ENCODE results near the gene LETMD1. TPM values are rescaled to one million over a fixed set of nuclear protein-coding genes. Genes with fewer than 3 reads are reported as not detected.
A peak's percentile ranks its signal among the peaks of the same experiment; 100 is the strongest.

Gene LETMD1
- total and polyA plus RNA-seq, 9 of the 15 experiments (the other 6 are each of a cell fraction or from before 2014, with no cell fraction given) = 58.7 to 163 (median 75.4) TPM

GRCh38 chr12:51051787-51052186 is 3.7 kb downstream of the LETMD1 start:
- CTCF ChIA-PET (ENCODE audit: low intra/inter-chr PET ratio) = no interaction called here
- Histone ChIP-seq H3K4me2 (ENCODE audit: insufficient read depth, low read length) (no peak overlapping the region), H3K9me3 (replicated peaks; ENCODE audit: control insufficient read depth, insufficient read depth, low read depth, low read length) (no peaks in the 10 kb centered on the region), H3K9ac (ENCODE audit: insufficient read depth in 1 of 2, low read depth in 2 of 2, low read length in 2 of 2) (no peak overlapping the region), H3K27ac (ENCODE audit: extremely low read depth, low read depth, low read length) (no peak overlapping the region), H3K4me1 (replicated peaks in 1 of 2; ENCODE audit: control insufficient read depth in 2 of 2, insufficient read depth in 2 of 2, low read length in 2 of 2) (peaks cover 4 to 10% of the 10 kb centered on the region in 2 experiments; a peak in 4 of 5 replicates), H3K36me3 (ENCODE audit: control insufficient read depth, insufficient read depth, low read length) (peaks cover 66% of the 10 kb centered on the region), H3K4me3 (no peak overlapping the region), H3K9me1 (ENCODE audit: control insufficient read depth, insufficient read depth, low read length) (no peaks in the 10 kb centered on the region), H3K27me3 (ENCODE audit: control insufficient read depth in 2 of 2, insufficient read depth in 2 of 2, low read length in 2 of 2) (no peaks in the 10 kb centered on the region), H2AFZ (ENCODE audit: low read depth, low read length) (no peak overlapping the region), H3K79me2 (ENCODE audit: control insufficient read depth, insufficient read depth, low read length) (peaks cover 32% of the 10 kb centered on the region), H4K20me1 (replicated peaks; ENCODE audit: control insufficient read depth, insufficient read depth, low read length) (no peaks in the 10 kb centered on the region)
- intact Hi-C loops (cut with micrococcal nuclease) = no loop called here
- ATAC-seq (no peak), DNase-seq (ENCODE audit: extremely low read depth in 1 of 4, low spot score in 3 of 4) (no peak), FAIRE-seq (no peak)
- no TSS peak for BruUV-seq (replicated peaks)
- WGBS (ENCODE audit: insufficient coverage, low coverage, missing lambda C conversion rate) = 58% methylated on average over 4 of the region's 4 CpGs
- POLR2A ChIA-PET = interaction anchor here (0.8 to 1.9 kb wide), 3 partner anchors 10 to 31 kb away, joined by 4 to 10 read pairs (median 7); partner anchors contain the start of genes CSRNP2 and SLC11A2
- in situ Hi-C loops (cut with MboI) = no loop called here
- TF ChIP-seq, protein P1, sequence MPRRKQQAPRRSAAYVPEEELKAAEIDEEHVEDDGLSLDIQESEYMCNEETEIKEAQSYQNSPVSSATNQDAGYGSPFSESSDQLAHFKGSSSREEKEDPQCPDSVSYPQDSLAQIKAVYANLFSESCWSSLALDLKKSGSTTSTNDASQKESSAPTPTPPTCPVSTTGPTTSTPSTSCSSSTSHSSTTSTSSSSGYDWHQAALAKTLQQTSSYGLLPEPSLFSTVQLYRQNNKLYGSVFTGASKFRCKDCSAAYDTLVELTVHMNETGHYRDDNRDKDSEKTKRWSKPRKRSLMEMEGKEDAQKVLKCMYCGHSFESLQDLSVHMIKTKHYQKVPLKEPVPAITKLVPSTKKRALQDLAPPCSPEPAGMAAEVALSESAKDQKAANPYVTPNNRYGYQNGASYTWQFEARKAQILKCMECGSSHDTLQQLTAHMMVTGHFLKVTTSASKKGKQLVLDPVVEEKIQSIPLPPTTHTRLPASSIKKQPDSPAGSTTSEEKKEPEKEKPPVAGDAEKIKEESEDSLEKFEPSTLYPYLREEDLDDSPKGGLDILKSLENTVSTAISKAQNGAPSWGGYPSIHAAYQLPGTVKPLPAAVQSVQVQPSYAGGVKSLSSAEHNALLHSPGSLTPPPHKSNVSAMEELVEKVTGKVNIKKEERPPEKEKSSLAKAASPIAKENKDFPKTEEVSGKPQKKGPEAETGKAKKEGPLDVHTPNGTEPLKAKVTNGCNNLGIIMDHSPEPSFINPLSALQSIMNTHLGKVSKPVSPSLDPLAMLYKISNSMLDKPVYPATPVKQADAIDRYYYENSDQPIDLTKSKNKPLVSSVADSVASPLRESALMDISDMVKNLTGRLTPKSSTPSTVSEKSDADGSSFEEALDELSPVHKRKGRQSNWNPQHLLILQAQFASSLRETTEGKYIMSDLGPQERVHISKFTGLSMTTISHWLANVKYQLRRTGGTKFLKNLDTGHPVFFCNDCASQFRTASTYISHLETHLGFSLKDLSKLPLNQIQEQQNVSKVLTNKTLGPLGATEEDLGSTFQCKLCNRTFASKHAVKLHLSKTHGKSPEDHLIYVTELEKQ (CRISPR knock-in tag; IDR thresholded peaks at IDR 0.05) = no peak
- TF ChIP-seq, protein P2, sequence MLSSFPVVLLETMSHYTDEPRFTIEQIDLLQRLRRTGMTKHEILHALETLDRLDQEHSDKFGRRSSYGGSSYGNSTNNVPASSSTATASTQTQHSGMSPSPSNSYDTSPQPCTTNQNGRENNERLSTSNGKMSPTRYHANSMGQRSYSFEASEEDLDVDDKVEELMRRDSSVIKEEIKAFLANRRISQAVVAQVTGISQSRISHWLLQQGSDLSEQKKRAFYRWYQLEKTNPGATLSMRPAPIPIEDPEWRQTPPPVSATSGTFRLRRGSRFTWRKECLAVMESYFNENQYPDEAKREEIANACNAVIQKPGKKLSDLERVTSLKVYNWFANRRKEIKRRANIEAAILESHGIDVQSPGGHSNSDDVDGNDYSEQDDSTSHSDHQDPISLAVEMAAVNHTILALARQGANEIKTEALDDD (IDR thresholded peaks at IDR 0.05) = 0 out of 2 replicates have a peak, but pooled peaks have one; percentile 39
- no peak for TF ChIP-seq GATA2 (CRISPR knock-in tag; IDR thresholded peaks at IDR 0.05)
- peak; percentile 16; the same call in 1 of the 2 replicates for TF ChIP-seq ZFX (CRISPR knock-in tag; IDR thresholded peaks at IDR 0.05)
- TF ChIP-seq, protein P3, sequence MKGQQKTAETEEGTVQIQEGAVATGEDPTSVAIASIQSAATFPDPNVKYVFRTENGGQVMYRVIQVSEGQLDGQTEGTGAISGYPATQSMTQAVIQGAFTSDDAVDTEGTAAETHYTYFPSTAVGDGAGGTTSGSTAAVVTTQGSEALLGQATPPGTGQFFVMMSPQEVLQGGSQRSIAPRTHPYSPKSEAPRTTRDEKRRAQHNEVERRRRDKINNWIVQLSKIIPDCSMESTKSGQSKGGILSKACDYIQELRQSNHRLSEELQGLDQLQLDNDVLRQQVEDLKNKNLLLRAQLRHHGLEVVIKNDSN (CRISPR knock-in tag; IDR thresholded peaks at IDR 0.05) = no peak
- TF ChIP-seq, protein P4, sequence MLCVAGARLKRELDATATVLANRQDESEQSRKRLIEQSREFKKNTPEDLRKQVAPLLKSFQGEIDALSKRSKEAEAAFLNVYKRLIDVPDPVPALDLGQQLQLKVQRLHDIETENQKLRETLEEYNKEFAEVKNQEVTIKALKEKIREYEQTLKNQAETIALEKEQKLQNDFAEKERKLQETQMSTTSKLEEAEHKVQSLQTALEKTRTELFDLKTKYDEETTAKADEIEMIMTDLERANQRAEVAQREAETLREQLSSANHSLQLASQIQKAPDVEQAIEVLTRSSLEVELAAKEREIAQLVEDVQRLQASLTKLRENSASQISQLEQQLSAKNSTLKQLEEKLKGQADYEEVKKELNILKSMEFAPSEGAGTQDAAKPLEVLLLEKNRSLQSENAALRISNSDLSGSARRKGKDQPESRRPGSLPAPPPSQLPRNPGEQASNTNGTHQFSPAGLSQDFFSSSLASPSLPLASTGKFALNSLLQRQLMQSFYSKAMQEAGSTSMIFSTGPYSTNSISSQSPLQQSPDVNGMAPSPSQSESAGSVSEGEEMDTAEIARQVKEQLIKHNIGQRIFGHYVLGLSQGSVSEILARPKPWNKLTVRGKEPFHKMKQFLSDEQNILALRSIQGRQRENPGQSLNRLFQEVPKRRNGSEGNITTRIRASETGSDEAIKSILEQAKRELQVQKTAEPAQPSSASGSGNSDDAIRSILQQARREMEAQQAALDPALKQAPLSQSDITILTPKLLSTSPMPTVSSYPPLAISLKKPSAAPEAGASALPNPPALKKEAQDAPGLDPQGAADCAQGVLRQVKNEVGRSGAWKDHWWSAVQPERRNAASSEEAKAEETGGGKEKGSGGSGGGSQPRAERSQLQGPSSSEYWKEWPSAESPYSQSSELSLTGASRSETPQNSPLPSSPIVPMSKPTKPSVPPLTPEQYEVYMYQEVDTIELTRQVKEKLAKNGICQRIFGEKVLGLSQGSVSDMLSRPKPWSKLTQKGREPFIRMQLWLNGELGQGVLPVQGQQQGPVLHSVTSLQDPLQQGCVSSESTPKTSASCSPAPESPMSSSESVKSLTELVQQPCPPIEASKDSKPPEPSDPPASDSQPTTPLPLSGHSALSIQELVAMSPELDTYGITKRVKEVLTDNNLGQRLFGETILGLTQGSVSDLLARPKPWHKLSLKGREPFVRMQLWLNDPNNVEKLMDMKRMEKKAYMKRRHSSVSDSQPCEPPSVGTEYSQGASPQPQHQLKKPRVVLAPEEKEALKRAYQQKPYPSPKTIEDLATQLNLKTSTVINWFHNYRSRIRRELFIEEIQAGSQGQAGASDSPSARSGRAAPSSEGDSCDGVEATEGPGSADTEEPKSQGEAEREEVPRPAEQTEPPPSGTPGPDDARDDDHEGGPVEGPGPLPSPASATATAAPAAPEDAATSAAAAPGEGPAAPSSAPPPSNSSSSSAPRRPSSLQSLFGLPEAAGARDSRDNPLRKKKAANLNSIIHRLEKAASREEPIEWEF (CRISPR knock-in tag; IDR thresholded peaks at IDR 0.05) = no peak
- TF ChIP-seq POU5F1 (IDR thresholded peaks at IDR 0.05; ENCODE audit: borderline replicate concordance, low read depth, low read length, partially characterized antibody) = no peak
- no peak for TF ChIP-seq RBM34 (IDR thresholded peaks at IDR 0.05; ENCODE audit: borderline replicate concordance, insufficient read depth, low read length)
- TF ChIP-seq RCOR1 (IDR thresholded peaks at IDR 0.05; ENCODE audit: borderline replicate concordance in 1 of 2, low read depth in 2 of 2, low read length in 2 of 2) = 0 out of 4 replicates have a peak, but pooled peaks of 1 of the 2 experiments have one; percentile 30
- no peak for TF ChIP-seq ZNF75A (CRISPR knock-in tag; IDR thresholded peaks at IDR 0.05)
- peak; percentile 44 to 65; a peak in 2 of 4 replicates for TF ChIP-seq KDM1A (IDR thresholded peaks at IDR 0.05)

Measured in K562 (cell line).